SJCRH30 (cell line): ENCODE measurements around the gene OAS1. TPM values are rescaled to one million over a fixed set of nuclear protein-coding genes. Genes with fewer than 3 reads are reported as not detected.
"Not testable (repeated sequence)": the region's sequence is repeated elsewhere in the genome, so short reads cannot be mapped to it uniquely, and the experiment has no call there.

Experiments
- DNase-seq, 2 experiments: peaks; one replicate each; pipeline ENCODE4 v3.0.0-alpha.2; 2015 to 2020
- H3K27ac ChIP-seq: fragments of 250-450 bp; sonication (Bioruptor Pico); 2 replicates; pipeline ENCODE4 v1.5.1; 2020; ENCODE audit warnings: mild to moderate bottlenecking, moderate library complexity
- H3K27me3 ChIP-seq: fragments of 250-450 bp; sonication (Bioruptor Pico); 2 replicates; pipeline ENCODE4 v1.5.1; 2020; ENCODE audit warnings: mild to moderate bottlenecking, moderate library complexity
- H3K36me3 ChIP-seq: fragments of 250-450 bp; sonication (Bioruptor Pico); 2 replicates; pipeline ENCODE4 v1.5.1; 2020; ENCODE audit warnings: mild to moderate bottlenecking, moderate library complexity
- H3K4me1 ChIP-seq: fragments of 250-450 bp; sonication (Bioruptor Pico); 2 replicates; pipeline ENCODE4 v1.5.1; 2020; ENCODE audit warnings: mild to moderate bottlenecking, moderate library complexity
- H3K4me3 ChIP-seq: fragments of 250-450 bp; sonication (Bioruptor Pico); 2 replicates; pipeline ENCODE4 v1.5.1; 2020; ENCODE audit warnings: mild to moderate bottlenecking, moderate library complexity
- H3K9me3 ChIP-seq: fragments of 250-450 bp; sonication (Bioruptor Pico); replicated peaks from 2 replicates; pipeline ENCODE4 v1.5.1; 2020; ENCODE audit warnings: mild to moderate bottlenecking, moderate library complexity
- total RNA-seq: library from RNA; depleted of rRNA; stranded (reverse); fragments of >200 nt; shearing (Covaris generic); gene quantifications from 2 replicates; pipeline ENCODE4 v1.2.3, GENCODE V29; 2014

The OAS1 gene
- total RNA-seq, 1 experiment from 2014 or later = not detected

DNA sequence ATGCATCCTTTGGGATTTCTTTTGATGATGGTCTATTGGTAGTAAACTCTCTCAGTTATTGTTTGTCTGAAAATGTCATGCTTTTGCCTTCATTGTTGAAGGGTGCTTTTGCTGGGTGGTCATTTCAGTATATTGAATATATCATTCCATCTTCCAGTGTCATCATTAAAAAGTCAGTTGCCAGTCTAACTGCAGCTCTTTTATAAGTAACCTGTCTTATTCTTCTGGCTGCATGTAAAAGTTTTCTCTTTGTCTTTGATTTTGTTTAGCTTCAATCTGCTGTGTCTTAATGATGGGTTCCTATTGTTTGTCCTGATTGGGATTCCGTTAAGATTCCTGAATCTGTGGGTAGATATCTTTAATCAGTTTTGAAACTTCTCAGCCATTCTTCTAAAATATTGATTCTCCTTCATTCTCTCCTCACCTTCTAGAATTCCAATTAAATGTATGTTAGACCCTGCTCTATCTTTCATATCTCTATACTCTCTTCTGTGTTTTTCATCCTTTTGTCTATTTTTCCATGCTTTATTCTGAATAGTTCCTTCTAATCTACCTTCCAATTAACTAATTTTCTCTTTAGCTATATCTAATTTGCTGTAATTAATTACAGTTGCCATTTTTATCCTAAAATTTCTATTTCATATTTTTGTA, 6.4 kb downstream of the OAS1 start:
- Histone ChIP-seq H3K36me3 (no peaks in the 10 kb centered on the region), H3K4me3 (no peak overlapping the region), H3K27me3 (no peaks in the 10 kb centered on the region), H3K4me1 (no peaks in the 10 kb centered on the region), H3K27ac (no peak overlapping the region), H3K9me3 (peaks cover 4% of the 10 kb centered on the region; the same call in 1 of the 2 replicates)
- DNase-seq = no peak

DNA sequence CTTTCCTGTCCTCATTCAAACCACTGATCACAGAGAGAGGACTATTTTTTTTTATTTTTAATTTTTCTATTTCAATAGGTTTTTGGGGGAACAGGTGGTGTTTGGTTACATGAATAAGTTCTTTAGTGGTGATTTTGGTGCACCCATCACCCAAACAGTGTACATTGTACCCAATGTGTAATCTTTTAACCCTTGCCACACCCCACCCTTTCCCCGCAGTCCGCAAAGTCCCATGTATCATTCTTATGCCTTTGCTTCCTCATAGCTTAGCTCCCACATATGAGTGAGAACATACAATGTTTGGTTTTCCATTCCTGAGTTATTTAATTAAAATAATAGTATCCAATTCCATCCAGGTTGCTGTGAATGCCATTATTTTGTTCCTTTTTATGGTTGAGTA, 7.1 kb downstream of the OAS1 start:
- H3K36me3 ChIP-seq, H3K4me3 ChIP-seq, H3K9me3 ChIP-seq, H3K4me1 ChIP-seq, DNase-seq, H3K27me3 ChIP-seq, H3K27ac ChIP-seq: not testable (repeated sequence)

DNA sequence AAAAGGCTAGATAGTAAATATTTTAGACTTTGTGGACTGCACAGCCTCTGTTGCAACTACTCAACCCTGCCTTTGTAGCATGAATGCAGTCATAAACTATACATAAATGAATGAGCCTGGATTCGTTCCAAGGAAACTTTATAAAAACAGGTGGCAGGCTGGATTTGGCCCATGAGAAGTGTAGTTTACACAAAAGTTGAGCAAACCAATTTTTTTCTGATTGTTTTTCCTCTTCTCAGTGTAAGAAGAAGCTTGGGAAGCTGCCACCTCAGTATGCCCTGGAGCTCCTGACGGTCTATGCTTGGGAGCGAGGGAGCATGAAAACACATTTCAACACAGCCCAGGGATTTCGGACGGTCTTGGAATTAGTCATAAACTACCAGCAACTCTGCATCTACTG, 9.5 kb downstream of the OAS1 start:
- Histone ChIP-seq H3K9me3 (peaks cover 4% of the 10 kb centered on the region; the same call in 1 of the 2 replicates), H3K4me3 (no peak overlapping the region), H3K36me3 (no peaks in the 10 kb centered on the region), H3K4me1 (no peaks in the 10 kb centered on the region), H3K27ac (no peak overlapping the region), H3K27me3 (no peaks in the 10 kb centered on the region)
- DNase-seq = no peak

DNA sequence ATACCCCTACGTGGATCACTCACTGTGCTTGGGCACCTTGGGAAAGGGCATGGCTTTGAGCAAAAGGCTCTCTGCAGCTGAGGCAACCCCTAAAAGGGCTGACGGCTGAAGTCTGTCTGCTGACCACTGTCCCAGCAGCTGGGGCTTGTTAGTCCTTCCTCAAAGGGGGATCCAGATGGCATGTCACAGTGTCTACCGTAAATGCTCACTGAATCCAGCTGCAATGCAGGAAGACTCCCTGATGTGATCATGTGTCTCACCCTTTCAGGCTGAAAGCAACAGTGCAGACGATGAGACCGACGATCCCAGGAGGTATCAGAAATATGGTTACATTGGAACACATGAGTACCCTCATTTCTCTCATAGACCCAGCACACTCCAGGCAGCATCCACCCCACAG, 12.4 kb downstream of the OAS1 start:
- Histone ChIP-seq H3K4me3 (no peak overlapping the region), H3K36me3 (no peaks in the 10 kb centered on the region), H3K4me1 (no peaks in the 10 kb centered on the region), H3K27me3 (no peaks in the 10 kb centered on the region), H3K27ac (no peak overlapping the region), H3K9me3 (no peaks in the 10 kb centered on the region)
- no peak for DNase-seq

DNA sequence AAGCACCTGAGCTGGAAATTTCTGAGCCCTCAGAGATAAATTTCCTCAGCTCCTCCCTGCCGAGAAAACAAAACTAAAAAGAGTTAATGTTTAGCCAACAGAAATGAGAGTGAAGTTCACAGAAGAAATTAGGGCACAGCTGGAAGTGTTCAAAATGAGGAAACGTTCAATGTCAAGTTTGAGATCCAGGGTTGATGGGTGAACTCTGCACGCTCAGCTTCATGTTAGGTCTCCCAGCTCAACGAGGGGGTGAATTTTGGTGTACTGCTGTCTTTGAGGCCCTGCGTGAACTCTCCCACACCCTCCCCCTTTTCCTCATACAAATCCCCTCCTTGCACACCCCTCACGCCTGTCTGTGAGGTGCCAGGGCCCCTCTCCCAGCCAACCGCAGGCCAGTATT, 18.2 kb downstream of the OAS1 start:
- Histone ChIP-seq H3K36me3 (no peaks in the 10 kb centered on the region), H3K4me1 (no peaks in the 10 kb centered on the region), H3K9me3 (no peaks in the 10 kb centered on the region), H3K4me3 (no peak overlapping the region), H3K27ac (no peak overlapping the region), H3K27me3 (no peaks in the 10 kb centered on the region)
- no peak for DNase-seq

DNA sequence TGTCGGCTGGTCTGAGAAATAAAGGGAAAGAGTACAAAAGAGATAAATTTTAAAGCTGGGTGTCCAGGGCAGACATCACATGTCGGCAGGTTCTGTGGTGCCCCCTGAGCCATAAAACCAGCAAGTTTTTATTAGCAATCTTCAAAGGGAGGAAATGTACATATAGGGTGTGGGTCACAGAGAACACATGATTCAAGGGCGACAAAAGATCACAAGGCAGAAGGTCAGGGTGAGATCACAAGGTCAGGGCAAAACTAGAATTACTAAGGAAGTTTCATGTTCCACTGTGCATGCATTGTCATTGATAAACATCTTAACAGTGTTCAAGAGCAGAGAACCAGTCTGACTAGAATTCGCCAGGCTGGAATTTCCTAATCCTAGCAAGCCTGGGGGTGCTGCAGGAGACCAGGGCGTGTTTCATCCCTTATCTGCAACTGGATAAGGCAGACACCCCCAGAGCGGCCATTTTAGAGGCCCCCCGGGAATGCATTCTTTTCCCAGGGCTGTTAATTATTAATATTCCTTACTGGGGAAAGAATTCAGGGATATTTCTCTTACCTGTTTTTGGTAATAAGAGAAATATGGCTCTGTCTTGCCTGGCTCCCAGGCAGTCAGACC, 19.8 kb downstream of the OAS1 start:
- H3K4me3 ChIP-seq, H3K27me3 ChIP-seq, DNase-seq, H3K9me3 ChIP-seq, H3K27ac ChIP-seq, H3K4me1 ChIP-seq, H3K36me3 ChIP-seq: not testable (repeated sequence)

DNA sequence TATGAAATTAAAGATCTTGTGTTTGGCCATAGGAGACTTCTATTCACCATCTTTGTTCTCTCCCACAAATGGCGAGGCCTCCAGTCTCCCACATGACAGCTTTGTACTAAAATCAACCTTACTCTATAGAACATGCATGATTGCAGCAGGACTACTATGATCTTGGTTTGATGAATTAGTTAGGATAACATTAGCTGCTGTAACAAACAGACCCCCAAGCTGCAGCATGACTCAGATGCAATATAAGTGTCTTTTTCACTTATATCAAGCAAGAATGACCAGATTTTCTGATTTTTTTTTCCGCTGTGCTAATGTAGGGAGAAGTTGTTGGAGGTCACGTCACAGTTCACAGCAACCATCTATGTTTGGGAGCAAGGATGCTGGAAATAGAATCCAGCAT, 20.7 kb downstream of the OAS1 start:
- H3K9me3 ChIP-seq = no peaks in the 10 kb centered on the region
- H3K36me3 ChIP-seq = no peaks in the 10 kb centered on the region
- no peak for DNase-seq
- H3K4me1 ChIP-seq = no peaks in the 10 kb centered on the region
- H3K4me3 ChIP-seq = no peak overlapping the region
- no peak overlapping the region for H3K27ac ChIP-seq
- H3K27me3 ChIP-seq = no peaks in the 10 kb centered on the region

DNA sequence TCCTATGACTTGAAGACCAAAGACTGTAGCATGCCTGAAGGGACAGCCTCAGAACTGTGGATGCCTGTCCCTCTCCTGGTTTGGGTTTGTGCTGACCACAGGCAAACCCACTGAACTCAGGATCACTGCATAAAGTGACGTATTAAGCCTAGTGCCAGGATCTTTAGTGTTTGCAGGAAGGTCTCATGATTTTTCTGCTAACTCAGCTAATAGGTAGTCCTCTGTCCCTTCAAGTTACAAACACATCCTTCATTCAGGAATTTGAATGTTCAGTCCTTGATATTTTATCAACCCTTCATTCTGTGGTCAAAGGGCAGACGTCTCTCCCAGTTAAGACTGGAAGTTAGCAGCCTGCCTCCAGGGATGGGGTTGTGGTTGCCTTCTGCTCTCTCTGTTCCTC, 21.2 kb downstream of the OAS1 start:
- no peak overlapping the region for H3K4me3 ChIP-seq
- no peaks in the 10 kb centered on the region for H3K27me3 ChIP-seq
- no peak for DNase-seq
- H3K9me3 ChIP-seq = no peaks in the 10 kb centered on the region
- H3K27ac ChIP-seq = no peak overlapping the region
- no peaks in the 10 kb centered on the region for H3K36me3 ChIP-seq
- H3K4me1 ChIP-seq = no peaks in the 10 kb centered on the region

DNA sequence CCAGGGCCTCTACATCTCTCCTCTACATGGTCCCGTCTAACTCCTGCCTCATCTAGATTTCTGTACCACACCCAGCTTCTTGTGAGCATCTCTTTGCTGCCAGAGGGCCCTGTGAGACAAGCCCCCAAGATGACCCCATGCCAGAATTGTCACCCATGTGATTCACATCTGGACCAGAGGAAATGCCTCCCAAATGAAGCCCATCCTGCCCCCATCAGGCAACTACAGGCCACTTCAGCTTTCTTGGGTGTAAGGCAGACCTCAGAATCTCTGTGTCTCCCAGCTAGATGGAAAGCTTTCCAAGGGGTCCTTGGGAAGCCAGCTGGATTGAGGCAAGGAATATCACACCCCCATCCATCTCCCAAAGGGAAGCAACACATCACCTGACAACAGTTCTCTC, 22.2 kb downstream of the OAS1 start:
- Histone ChIP-seq H3K36me3 (no peaks in the 10 kb centered on the region), H3K9me3 (no peaks in the 10 kb centered on the region), H3K27ac (no peak overlapping the region), H3K27me3 (no peaks in the 10 kb centered on the region), H3K4me1 (no peaks in the 10 kb centered on the region), H3K4me3 (no peak overlapping the region)
- DNase-seq = no peak

DNA sequence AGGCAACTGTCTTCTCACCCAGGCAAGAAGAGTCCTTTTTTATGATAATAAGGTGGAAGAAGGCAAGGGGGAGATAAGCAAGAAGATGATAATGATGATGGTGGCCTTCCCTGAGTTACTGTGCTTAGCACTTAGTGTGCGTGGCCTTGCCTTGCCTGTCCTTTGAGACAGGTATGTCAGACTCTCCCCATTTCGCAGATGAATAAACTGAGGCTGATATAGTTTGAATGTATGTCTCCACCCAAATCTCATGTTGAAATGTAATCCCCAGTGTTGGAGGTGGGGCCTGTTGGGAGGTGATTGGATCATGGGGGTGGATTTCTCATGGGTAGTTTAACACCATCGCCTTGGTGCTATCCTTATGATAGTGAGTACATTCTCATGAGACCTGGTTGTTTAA, 23.0 kb downstream of the OAS1 start:
- Histone ChIP-seq H3K4me1 (no peaks in the 10 kb centered on the region), H3K4me3 (no peak overlapping the region), H3K9me3 (no peaks in the 10 kb centered on the region), H3K36me3 (no peaks in the 10 kb centered on the region), H3K27me3 (no peaks in the 10 kb centered on the region), H3K27ac (no peak overlapping the region)
- DNase-seq = no peak

DNA sequence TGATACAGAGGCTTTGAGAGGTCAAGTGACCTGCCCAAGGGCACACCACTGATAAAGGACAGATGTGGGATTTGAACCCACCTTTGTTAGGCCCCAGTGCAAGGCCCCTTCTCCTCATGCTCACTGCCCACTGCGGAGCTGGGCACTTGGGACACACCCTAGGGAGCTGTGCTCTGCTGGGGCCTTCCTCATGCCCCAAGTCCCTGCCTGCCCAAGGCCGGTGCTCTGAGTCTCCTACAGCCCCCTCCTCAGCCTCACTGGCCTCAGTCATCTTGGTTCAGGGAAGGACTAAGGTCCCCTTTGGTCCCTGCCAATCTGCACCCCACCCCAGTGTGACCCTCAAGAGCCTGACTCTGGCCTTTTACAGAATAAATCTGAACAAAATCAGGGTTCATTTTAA, 23.6 kb downstream of the OAS1 start:
- H3K27ac ChIP-seq = no peak overlapping the region
- H3K9me3 ChIP-seq = no peaks in the 10 kb centered on the region
- no peak for DNase-seq
- H3K36me3 ChIP-seq = no peaks in the 10 kb centered on the region
- no peaks in the 10 kb centered on the region for H3K4me1 ChIP-seq
- H3K27me3 ChIP-seq = no peaks in the 10 kb centered on the region
- no peak overlapping the region for H3K4me3 ChIP-seq

DNA sequence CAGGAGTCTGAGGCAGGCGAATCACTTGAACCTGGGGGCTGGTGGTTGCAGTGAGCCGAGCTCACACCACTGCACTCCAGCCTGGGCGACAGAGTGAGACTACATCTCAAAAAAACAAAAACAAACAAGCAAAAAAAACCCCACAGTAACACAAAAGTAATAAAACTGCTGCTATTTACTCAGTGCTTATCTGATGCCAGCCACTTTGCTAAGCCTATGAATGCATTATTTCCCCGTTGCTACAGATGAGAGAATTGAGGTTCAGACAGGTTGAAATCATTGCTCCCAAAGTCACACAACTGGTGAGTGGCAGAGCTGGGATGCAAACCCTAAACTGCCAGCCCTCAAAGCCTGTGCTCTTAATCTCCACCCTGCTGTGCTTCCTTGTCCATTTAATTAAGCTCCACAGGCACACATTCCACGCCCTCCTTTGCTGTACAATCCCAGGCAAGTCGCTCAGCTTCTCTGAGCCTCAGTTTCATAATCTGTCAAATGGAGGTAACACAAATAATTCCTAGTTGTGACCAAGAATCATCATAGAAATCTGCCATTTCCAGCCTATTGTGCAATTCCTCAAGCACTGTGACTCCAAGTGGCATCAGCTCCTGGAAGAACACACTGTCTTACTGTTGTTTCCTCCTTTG, 25.8 kb downstream of the OAS1 start:
- H3K27ac ChIP-seq = no peak overlapping the region
- no peaks in the 10 kb centered on the region for H3K27me3 ChIP-seq
- H3K9me3 ChIP-seq = no peaks in the 10 kb centered on the region
- DNase-seq = no peak
- no peak overlapping the region for H3K4me3 ChIP-seq
- H3K4me1 ChIP-seq = no peaks in the 10 kb centered on the region
- no peaks in the 10 kb centered on the region for H3K36me3 ChIP-seq

DNA sequence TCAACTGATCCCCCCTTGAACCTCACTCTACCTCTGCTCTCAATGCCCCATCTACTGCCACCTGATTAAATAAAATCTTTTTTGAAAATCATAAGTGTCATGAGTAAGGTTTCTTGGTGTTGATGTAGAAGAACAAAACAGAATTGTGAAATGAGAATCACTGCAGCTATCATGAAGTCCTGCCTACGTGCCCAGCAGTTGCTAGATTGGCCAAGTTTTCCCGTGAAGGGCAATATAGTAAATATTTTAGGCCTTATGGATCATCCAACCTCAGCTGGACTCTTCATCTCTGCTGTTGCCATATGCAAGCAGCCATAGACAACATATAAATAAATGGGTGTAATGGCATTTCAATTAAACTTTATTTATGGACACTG, 26.4 kb downstream of the OAS1 start:
- no peaks in the 10 kb centered on the region for H3K27me3 ChIP-seq
- no peaks in the 10 kb centered on the region for H3K36me3 ChIP-seq
- H3K4me3 ChIP-seq = no peak overlapping the region

DNA sequence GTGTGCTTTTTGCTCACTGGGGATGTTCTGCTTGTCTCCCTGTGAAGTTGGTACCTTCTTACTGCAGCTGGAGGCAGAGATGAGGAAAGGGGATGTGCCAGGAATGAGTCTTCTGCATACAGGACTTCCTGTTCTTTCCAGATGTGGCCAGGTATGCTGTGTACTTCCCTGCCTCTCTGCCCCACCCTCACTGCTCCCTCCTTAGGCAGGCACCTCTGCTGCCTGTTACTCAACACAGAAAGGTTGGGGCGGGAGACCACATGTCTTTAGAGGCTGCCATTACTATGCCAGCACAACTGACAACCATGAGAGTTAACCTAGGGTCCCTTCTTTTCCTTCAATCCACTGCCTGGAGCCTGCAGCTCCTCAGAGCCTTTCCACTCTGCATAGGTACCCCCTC, 29.5 kb downstream of the OAS1 start:
- Histone ChIP-seq H3K27me3 (no peaks in the 10 kb centered on the region), H3K4me3 (no peak overlapping the region), H3K4me1 (no peaks in the 10 kb centered on the region), H3K27ac (no peak overlapping the region), H3K36me3 (no peaks in the 10 kb centered on the region), H3K9me3 (no peaks in the 10 kb centered on the region)
- DNase-seq = no peak

More for the DNA sequence above, 26.4 kb downstream of the OAS1 start:
- DNase-seq = no peak
- Histone ChIP-seq H3K27ac (no peak overlapping the region), H3K4me1 (no peaks in the 10 kb centered on the region), H3K9me3 (no peaks in the 10 kb centered on the region)

DNA sequence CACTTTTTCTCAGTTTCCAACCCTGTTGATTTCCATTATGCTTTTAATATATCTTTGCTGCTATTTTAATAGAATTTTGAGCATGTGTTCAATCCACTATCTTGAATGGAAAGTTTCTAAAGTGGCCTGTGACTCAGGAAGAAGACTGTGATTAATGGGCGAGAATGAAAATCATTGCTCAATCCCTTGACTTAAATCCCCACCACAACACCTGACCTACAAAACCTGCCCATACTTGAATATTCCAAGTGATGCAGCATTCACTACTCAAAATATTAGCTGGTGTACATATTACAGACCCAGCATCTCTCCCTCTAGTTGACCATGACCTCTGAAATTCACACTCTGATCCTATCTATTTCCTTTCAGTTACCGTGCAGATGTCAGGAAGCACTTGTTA, 30.2 kb downstream of the OAS1 start:
- DNase-seq = no peak
- no peaks in the 10 kb centered on the region for H3K9me3 ChIP-seq
- no peak overlapping the region for H3K27ac ChIP-seq
- no peaks in the 10 kb centered on the region for H3K27me3 ChIP-seq
- no peak overlapping the region for H3K4me3 ChIP-seq
- H3K36me3 ChIP-seq = no peaks in the 10 kb centered on the region
- no peaks in the 10 kb centered on the region for H3K4me1 ChIP-seq
